Prostate gland (tissue), 2 donors: ENCODE measurements around the gene TMEM41B.

ENCODE experiments used
- POLR2A ChIP-seq: fragments of 450-650 bp; IDR thresholded peaks from one replicate; pipeline ENCODE4 v1.6.1; 2016; ENCODE audit warnings: antibody characterized with exemption, mild to moderate bottlenecking
- POLR2AphosphoS5 ChIP-seq: sonication (generic); formaldehyde crosslinking; IDR thresholded peaks from one replicate; pipeline ENCODE4 v1.6.1; 2017; ENCODE audit warnings: antibody characterized with exemption
- TF ChIP-seq, protein P1 (sequence below), 4 experiments: fragments of 200-600 bp in 2 of 4; fragments of 450-650 bp in 2 of 4; sonication (generic) in 2 of 4; IDR thresholded peaks; 1 replicate in 3 of 4; 2 replicates in 1 of 4; pipeline ENCODE4 v1.5.1; 2016 to 2019; ENCODE audit warnings: antibody characterized with exemption in 4 of 4, mild to moderate bottlenecking in 2 of 4, moderate library complexity in 2 of 4

DNA sequence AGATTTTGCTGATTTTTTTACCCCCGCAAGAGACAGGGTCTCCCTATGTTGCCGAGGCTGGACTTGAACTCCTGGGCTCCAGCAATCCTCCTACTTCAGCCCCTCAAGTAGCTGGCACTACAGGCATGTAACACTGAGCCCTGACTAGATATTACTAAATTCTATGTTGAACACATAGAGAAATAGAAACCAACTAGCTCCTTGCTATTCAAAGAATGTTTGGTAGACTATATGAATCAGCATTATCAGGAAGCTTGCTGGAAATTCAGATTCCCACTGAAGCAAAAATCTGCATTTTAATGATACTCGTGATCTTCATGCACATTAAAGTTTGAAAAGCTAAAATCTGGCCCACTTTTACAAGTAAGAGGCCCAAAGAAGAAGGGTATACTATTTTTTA lies 11.9 kb downstream of the TMEM41B start:
- TF ChIP-seq, protein P1, sequence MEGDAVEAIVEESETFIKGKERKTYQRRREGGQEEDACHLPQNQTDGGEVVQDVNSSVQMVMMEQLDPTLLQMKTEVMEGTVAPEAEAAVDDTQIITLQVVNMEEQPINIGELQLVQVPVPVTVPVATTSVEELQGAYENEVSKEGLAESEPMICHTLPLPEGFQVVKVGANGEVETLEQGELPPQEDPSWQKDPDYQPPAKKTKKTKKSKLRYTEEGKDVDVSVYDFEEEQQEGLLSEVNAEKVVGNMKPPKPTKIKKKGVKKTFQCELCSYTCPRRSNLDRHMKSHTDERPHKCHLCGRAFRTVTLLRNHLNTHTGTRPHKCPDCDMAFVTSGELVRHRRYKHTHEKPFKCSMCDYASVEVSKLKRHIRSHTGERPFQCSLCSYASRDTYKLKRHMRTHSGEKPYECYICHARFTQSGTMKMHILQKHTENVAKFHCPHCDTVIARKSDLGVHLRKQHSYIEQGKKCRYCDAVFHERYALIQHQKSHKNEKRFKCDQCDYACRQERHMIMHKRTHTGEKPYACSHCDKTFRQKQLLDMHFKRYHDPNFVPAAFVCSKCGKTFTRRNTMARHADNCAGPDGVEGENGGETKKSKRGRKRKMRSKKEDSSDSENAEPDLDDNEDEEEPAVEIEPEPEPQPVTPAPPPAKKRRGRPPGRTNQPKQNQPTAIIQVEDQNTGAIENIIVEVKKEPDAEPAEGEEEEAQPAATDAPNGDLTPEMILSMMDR (IDR thresholded peaks at IDR 0.05) = no peak
- TF ChIP-seq POLR2A (no peak), POLR2AphosphoS5 (no peak)
